ENCODE results near the gene OSTM1. TPM values are rescaled to one million over a fixed set of nuclear protein-coding genes. Genes with fewer than 3 reads are reported as not detected.

OSTM1 gene
- total RNA-seq, 3 donors from 2014 or later: 30.0 to 40.7 (median 31.4) TPM

DNA sequence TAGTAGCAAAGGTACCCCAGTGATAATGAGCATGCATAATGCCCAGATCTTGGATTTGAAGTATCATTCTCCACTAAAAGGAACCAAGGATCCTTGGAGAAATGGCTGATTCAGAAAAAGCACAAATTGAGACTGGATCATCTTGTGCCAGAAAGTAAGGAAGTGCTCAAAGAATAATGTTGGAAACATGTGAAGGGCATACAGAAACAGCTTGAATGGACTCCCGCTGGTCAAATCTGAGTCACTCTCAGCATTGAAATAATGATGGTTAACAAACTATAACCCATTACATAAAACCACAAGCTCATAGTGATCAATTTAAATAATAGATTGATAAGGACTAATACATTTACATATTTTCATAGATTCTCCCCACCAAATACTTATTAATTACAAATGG is 3.6 kb upstream of the OSTM1 start:
- Mint-ChIP-seq H3K36me3 (ENCODE audit: insufficient read depth) (no peaks in the 10 kb centered on the region), H3K4me3 (no peak overlapping the region), H3K4me1 (ENCODE audit: low read depth) (peaks cover 11% of the 10 kb centered on the region), H3K9me3 (no peaks in the 10 kb centered on the region), H3K27me3 (ENCODE audit: low read depth) (peaks cover 8% of the 10 kb centered on the region)
- ATAC-seq (no peak), DNase-seq (no peak)

GRCh38 chr6:108074057-108074358 is 533 bp downstream of the OSTM1 start:
- Mint-ChIP-seq H3K9me3 (no peaks in the 10 kb centered on the region), H3K27me3 (ENCODE audit: low read depth) (no peaks in the 10 kb centered on the region), H3K36me3 (ENCODE audit: insufficient read depth) (no peaks in the 10 kb centered on the region), H3K4me1 (ENCODE audit: low read depth) (peaks cover 20% of the 10 kb centered on the region), H3K4me3 (peak overlapping the region; percentile 86)
- peak; percentile 41 to 47 for ATAC-seq
- no peak for DNase-seq

DNA sequence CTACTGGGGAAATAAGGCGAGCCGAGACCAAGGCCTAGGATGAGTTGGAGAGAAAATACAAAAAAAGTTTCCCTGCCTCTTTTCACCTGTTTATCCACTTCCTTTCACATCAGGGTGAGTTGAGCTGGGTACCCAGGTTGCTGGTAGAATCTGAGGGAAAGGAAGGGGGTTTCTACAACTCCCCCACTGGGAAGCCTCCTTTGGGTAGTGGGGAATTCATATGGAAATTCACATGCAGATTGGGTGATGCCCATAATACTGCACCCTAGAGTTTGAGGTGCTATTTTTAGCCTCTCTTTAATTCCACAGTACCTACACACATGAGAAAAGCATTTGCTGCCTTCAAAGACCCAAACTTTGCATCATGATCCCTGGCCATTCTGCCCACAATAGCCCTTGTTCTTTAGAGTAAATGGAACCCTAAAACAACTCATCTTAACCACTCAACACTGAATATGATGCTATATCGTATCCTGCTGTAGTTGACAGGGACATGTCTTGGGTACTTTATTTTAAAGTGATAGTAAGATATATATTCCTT is 2.7 kb downstream of the OSTM1 start:
- no peak for ATAC-seq
- Mint-ChIP-seq H3K27me3 (ENCODE audit: low read depth) (no peaks in the 10 kb centered on the region), H3K4me3 (no peak overlapping the region), H3K36me3 (ENCODE audit: insufficient read depth) (no peaks in the 10 kb centered on the region), H3K4me1 (ENCODE audit: low read depth) (peaks cover 20% of the 10 kb centered on the region), H3K9me3 (no peaks in the 10 kb centered on the region)
- DNase-seq: no peak

- Mint-ChIP-seq H3K4me1 (ENCODE audit: low read depth) (peaks cover 15% of the 10 kb centered on the region), H3K27me3 (ENCODE audit: low read depth) (no peaks in the 10 kb centered on the region), H3K9me3 (no peaks in the 10 kb centered on the region), H3K36me3 (ENCODE audit: insufficient read depth) (peaks cover 6% of the 10 kb centered on the region), H3K4me3 (no peak overlapping the region)
- ATAC-seq (peak; percentile 88 to 93), DNase-seq (no peak)
Measured at GRCh38 chr6:108068618-108069017, 5.9 kb downstream of the OSTM1 start.

DNA sequence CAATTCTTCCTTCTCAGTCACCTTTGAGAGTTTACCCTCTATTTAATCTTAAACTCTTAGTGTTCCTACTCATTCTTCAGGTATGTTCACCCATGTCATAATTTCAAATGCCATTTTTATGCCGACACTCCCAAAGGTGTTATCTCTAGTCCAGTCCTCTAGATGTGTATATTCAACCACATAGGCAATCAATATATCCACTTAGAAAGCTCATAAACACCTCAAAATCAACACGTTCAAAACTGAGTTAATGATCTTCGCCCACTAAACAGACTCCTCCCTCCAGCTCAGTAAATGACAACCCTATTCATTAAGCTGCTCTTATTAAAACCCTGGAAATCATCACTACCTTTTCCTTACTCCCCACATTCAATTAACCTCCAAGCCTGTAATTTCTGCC is 6.4 kb downstream of the OSTM1 start:
- Mint-ChIP-seq H3K9me3 (no peaks in the 10 kb centered on the region), H3K4me1 (ENCODE audit: low read depth) (peaks cover 11% of the 10 kb centered on the region), H3K36me3 (ENCODE audit: insufficient read depth) (peaks cover 6% of the 10 kb centered on the region), H3K4me3 (no peak overlapping the region), H3K27me3 (ENCODE audit: low read depth) (no peaks in the 10 kb centered on the region)
- DNase-seq: no peak
- no peak for ATAC-seq

- H3K4me3 Mint-ChIP-seq: no peak overlapping the region
Measured at GRCh38 chr6:108052706-108053105, 21.8 kb downstream of the OSTM1 start.

DNA sequence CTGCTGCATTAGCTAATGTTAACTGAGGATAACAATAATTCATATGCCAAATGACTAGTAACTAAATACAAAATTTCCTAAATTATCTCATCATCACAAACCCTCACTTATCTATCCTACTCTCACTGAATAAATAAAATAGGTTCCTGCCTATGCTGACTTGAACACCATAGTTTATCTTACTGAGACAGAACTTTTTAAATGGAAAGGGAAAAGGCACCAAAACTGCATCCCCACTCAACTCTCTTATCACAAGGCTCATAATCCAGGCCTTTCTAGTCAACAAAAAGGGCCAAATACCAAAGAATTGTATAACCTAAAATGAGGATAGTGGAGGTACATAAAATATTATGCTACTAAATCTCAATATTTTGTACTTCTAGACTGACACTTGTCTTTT is 23.1 kb downstream of the OSTM1 start:
- no peak overlapping the region for H3K4me3 Mint-ChIP-seq
- H3K27me3 Mint-ChIP-seq (ENCODE audit: low read depth): no peaks in the 10 kb centered on the region
- H3K4me1 Mint-ChIP-seq (ENCODE audit: low read depth): no peaks in the 10 kb centered on the region
- ATAC-seq (no peak), DNase-seq (no peak)
- H3K9me3 Mint-ChIP-seq: no peaks in the 10 kb centered on the region
- peaks cover 34% of the 10 kb centered on the region for H3K36me3 Mint-ChIP-seq (ENCODE audit: insufficient read depth)

More at GRCh38 chr6:108052706-108053105, 21.8 kb downstream of the OSTM1 start:
- H3K9me3 Mint-ChIP-seq: no peaks in the 10 kb centered on the region
- DNase-seq (no peak), ATAC-seq (no peak)
- H3K27me3 Mint-ChIP-seq (ENCODE audit: low read depth): no peaks in the 10 kb centered on the region
- no peaks in the 10 kb centered on the region for H3K4me1 Mint-ChIP-seq (ENCODE audit: low read depth)
- peaks cover 24% of the 10 kb centered on the region for H3K36me3 Mint-ChIP-seq (ENCODE audit: insufficient read depth)

- ATAC-seq: no peak
- Mint-ChIP-seq H3K4me1 (ENCODE audit: low read depth) (no peaks in the 10 kb centered on the region), H3K4me3 (no peak overlapping the region), H3K27me3 (ENCODE audit: low read depth) (no peaks in the 10 kb centered on the region), H3K9me3 (no peaks in the 10 kb centered on the region), H3K36me3 (ENCODE audit: insufficient read depth) (peaks cover 24% of the 10 kb centered on the region)
- DNase-seq: no peak
Measured at GRCh38 chr6:108039681-108040080, 34.9 kb downstream of the OSTM1 start.

GRCh38 chr6:108036884-108037283 is 37.7 kb downstream of the OSTM1 start:
- Mint-ChIP-seq H3K4me1 (ENCODE audit: low read depth) (no peaks in the 10 kb centered on the region), H3K4me3 (no peak overlapping the region), H3K36me3 (ENCODE audit: insufficient read depth) (peaks cover 24% of the 10 kb centered on the region), H3K9me3 (no peaks in the 10 kb centered on the region), H3K27me3 (ENCODE audit: low read depth) (no peaks in the 10 kb centered on the region)
- DNase-seq: no peak
- no peak for ATAC-seq

- Mint-ChIP-seq H3K9me3 (no peaks in the 10 kb centered on the region), H3K4me1 (ENCODE audit: low read depth) (no peaks in the 10 kb centered on the region), H3K27me3 (ENCODE audit: low read depth) (no peaks in the 10 kb centered on the region), H3K36me3 (ENCODE audit: insufficient read depth) (peaks cover 11% of the 10 kb centered on the region), H3K4me3 (no peak overlapping the region)
- DNase-seq (no peak), ATAC-seq (no peak)
Measured at GRCh38 chr6:108031968-108032367, 42.6 kb downstream of the OSTM1 start.

DNA sequence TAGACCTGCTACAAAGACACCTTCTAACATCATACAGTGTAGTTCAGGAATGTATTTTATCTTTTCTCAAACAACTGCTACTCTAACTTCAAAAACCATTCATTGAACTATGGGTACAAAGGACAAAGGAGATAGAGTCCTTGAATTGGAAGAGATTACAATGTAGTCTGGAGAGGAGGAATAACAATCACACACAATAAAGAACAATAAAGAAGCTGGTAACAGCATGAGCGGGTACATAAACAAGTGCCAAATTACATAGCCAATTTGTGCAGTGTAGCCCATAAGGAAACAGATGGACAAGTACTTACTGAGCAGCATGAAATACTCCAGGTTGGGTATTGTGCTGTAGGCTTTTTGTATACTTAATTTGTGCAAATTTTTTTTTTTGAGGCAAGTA is 44.3 kb downstream of the OSTM1 start:
- Mint-ChIP-seq H3K27me3 (ENCODE audit: low read depth) (no peaks in the 10 kb centered on the region), H3K9me3 (no peaks in the 10 kb centered on the region), H3K4me1 (ENCODE audit: low read depth) (no peaks in the 10 kb centered on the region), H3K4me3 (no peak overlapping the region), H3K36me3 (ENCODE audit: insufficient read depth) (peaks cover 3% of the 10 kb centered on the region)
- no peak for ATAC-seq
- DNase-seq: no peak

DNA sequence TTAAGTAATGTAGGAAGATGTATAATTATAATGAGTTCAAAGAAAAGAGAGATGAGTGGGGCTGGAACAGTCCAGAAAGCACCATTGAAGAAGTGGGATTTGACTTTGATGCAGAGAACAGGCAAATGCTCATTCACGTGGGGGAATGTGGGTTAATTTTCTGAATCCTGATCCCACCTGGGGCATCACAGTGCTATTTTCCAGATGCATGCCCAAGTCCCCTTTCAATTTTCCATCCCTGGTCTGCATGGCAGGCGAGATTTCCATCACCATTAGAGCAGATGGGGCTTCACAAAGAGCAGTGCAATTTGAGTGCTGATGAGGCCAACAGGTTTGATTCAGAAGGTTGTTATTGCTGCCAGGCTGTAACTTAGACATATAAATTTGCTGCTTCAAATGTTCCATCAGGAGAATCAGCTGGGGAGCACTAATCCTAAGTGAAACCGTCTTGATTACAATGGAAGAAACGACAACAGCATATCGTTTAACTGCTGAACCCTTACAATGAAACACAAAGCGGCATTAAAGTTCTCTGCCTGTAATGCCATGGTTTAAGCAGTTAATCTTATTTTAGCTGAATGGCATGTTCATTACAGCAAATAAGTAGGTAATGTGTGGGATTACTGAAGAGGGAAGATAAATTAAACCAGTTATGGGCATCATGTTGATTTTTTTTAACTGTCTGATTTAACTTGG is 45.2 kb downstream of the OSTM1 start:
- H3K4me1 Mint-ChIP-seq (ENCODE audit: low read depth): no peaks in the 10 kb centered on the region
- no peak for ATAC-seq
- no peak overlapping the region for H3K4me3 Mint-ChIP-seq
- H3K27me3 Mint-ChIP-seq (ENCODE audit: low read depth): no peaks in the 10 kb centered on the region
- H3K9me3 Mint-ChIP-seq: no peaks in the 10 kb centered on the region
- peaks cover 3% of the 10 kb centered on the region for H3K36me3 Mint-ChIP-seq (ENCODE audit: insufficient read depth)
- no peak for DNase-seq

DNA sequence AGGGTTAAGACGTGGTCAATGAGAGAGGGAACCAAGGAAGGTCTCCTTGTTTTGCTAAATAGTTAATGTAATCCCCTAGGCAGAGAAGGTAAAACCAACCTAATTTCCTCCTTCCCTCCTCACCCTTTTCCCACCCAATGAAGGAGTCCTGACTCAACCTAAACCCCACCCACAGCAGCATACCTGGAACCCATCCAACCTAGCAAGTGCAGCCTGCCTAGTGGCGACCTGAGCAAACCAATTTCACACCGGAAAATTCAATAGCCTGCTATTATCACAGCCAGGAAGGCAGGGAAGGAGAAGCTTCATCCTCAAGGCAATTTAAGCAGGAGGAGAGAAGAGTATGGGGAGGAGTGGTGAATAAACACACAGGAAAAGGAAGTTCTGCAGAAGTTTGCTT is 46.9 kb downstream of the OSTM1 start:
- Mint-ChIP-seq H3K4me1 (ENCODE audit: low read depth) (no peaks in the 10 kb centered on the region), H3K27me3 (ENCODE audit: low read depth) (no peaks in the 10 kb centered on the region), H3K36me3 (ENCODE audit: insufficient read depth) (peaks cover 3% of the 10 kb centered on the region), H3K9me3 (no peaks in the 10 kb centered on the region), H3K4me3 (no peak overlapping the region)
- ATAC-seq: no peak
- DNase-seq: no peak

DNA sequence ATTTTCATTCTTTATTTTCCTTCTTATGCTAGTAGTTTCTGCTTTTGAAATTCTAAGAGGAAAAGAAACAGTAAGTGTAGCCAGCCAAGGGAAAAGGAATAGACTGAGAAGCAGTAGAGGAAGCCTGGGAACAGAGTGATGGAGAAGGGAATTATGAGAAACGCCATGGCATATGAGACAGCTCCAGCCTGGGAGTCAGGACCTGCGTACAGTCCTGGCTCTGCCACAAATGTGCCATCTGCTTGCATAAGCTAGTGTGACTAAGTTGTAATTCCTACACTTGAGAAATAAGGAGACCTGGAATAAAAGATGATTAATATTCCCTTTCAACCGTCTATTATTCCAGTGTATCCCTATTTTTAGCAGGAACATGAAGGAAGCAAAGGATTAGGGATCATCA is 47.5 kb downstream of the OSTM1 start:
- H3K9me3 Mint-ChIP-seq: no peaks in the 10 kb centered on the region
- H3K4me3 Mint-ChIP-seq: no peak overlapping the region
- peaks cover 1% of the 10 kb centered on the region for H3K36me3 Mint-ChIP-seq (ENCODE audit: insufficient read depth)
- no peaks in the 10 kb centered on the region for H3K4me1 Mint-ChIP-seq (ENCODE audit: low read depth)
- H3K27me3 Mint-ChIP-seq (ENCODE audit: low read depth): no peaks in the 10 kb centered on the region
- DNase-seq: no peak
- ATAC-seq: no peak

- peaks cover 1% of the 10 kb centered on the region for H3K36me3 Mint-ChIP-seq (ENCODE audit: insufficient read depth)
- H3K27me3 Mint-ChIP-seq (ENCODE audit: low read depth): no peaks in the 10 kb centered on the region
- ATAC-seq: no peak
- H3K4me1 Mint-ChIP-seq (ENCODE audit: low read depth): no peaks in the 10 kb centered on the region
- no peak overlapping the region for H3K4me3 Mint-ChIP-seq
- H3K9me3 Mint-ChIP-seq: no peaks in the 10 kb centered on the region
- no peak for DNase-seq
Measured at GRCh38 chr6:108024427-108025073, 50.0 kb downstream of the OSTM1 start.
